Uterus (tissue), 2 donors: ENCODE data around the gene ARHGEF16.

ENCODE experiments used
- POLR2A ChIP-seq, 2 donors: fragments of 450-650 bp; IDR thresholded peaks; one replicate each; pipeline ENCODE4 v1.6.1; 2016; ENCODE audit warnings: antibody characterized with exemption in 2 of 2, mild to moderate bottlenecking in 1 of 2, moderate library complexity in 1 of 2
- TF ChIP-seq, protein P1 (sequence below), 4 experiments: fragments of 200-600 bp in 2 of 4; fragments of 450-650 bp in 2 of 4; sonication (generic) in 2 of 4; IDR thresholded peaks; one replicate each; pipeline ENCODE4 v1.5.1; 2016 to 2019; ENCODE audit warnings: antibody characterized with exemption in 4 of 4, mild to moderate bottlenecking in 2 of 4, moderate library complexity in 1 of 4

- TF ChIP-seq POLR2A (IDR thresholded peaks at IDR 0.05): no peak
- TF ChIP-seq, protein P1, sequence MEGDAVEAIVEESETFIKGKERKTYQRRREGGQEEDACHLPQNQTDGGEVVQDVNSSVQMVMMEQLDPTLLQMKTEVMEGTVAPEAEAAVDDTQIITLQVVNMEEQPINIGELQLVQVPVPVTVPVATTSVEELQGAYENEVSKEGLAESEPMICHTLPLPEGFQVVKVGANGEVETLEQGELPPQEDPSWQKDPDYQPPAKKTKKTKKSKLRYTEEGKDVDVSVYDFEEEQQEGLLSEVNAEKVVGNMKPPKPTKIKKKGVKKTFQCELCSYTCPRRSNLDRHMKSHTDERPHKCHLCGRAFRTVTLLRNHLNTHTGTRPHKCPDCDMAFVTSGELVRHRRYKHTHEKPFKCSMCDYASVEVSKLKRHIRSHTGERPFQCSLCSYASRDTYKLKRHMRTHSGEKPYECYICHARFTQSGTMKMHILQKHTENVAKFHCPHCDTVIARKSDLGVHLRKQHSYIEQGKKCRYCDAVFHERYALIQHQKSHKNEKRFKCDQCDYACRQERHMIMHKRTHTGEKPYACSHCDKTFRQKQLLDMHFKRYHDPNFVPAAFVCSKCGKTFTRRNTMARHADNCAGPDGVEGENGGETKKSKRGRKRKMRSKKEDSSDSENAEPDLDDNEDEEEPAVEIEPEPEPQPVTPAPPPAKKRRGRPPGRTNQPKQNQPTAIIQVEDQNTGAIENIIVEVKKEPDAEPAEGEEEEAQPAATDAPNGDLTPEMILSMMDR (IDR thresholded peaks at IDR 0.05): no peak
Measured at GRCh38 chr1:3408751-3409266, 45.7 kb upstream of the ARHGEF16 start.
